Hematopoietic multipotent progenitor cell treated with erythropoietin and hydrocortisone succinate and interleukin-3 and kit ligand, for 15 days (in vitro differentiated cells): ENCODE results near the gene KIF5B.

Source experiments
- DNase-seq: peaks from one replicate; pipeline ENCODE4 v3.0.0-alpha.2; 2015; ENCODE audit warnings: low spot score

Gene KIF5B

GRCh38 chr10:31961277-31962074 lies 94.7 kb downstream of the KIF5B start:
- no peak for DNase-seq

GRCh38 chr10:31959461-31960173 lies 96.6 kb downstream of the KIF5B start:
- no peak for DNase-seq
